Measurements from ENCODE around the gene CORO1C. TPM values are rescaled to one million over a fixed set of nuclear protein-coding genes. Genes with fewer than 3 reads are reported as not detected.

The CORO1C gene
- total RNA-seq, 2 experiments from 2014 or later, result 38.5 to 41.3 TPM

- DNase-seq, result no peak
- Mint-ChIP-seq H3K4me3 (no peak overlapping the region), H3K27ac (no peak overlapping the region), H3K36me3 (ENCODE audit: low read depth) (no peaks in the 10 kb centered on the region), H3K9me3 (no peaks in the 10 kb centered on the region), H3K27me3 (peaks cover 3% of the 10 kb centered on the region), H3K4me1 (peaks cover 49% of the 10 kb centered on the region)
- POLR2A ChIA-PET, result no interaction called here
- CTCF ChIA-PET, result interaction anchor here (1.1 to 3.0 kb wide), 5 partner anchors 9 to 132 kb away, joined by 3 to 12 read pairs (median 3); no protein-coding TSS in a partner anchor
Measured at GRCh38 chr12:108686780-108687179, 44.5 kb downstream of the CORO1C start.

DNA sequence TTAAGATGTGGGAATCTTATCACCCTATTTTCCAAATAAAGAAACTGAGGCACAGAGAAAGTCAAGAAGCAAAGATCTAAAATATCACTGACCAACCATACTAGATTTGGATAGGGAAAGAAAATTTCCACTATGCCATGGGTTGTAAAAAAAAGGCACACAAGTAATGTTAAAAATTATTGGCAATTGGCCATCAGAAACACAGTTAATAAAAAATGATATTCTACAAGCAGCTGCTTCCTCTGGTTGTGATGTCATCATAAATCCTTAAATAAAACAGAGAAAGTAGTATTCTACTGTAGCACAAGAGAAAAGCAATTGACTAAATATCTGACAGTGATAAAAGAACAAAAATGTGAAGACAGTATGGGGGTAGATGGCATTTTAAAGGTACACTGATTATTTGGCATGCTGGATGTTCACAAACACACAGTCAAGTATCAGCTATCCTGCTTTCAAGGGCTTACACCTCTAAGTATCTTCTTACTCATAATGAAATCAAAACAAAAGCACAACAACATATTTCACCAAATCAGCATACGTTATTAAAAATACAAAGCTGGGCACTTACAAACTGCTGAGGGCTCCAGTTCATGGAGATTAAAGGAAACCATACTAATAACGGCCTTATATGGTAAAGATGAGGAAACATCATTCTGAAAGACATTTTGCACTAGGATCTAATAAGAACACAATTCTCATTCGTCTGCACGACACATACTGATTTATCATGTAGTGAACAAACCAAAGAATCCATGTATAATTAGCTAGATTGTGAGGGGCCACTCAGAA lies 45.7 kb downstream of the CORO1C start:
- CTCF ChIA-PET, result interaction anchor here (1.0 to 3.0 kb wide), 9 partner anchors 10 to 133 kb away, joined by 3 to 12 read pairs (median 3); no protein-coding TSS in a partner anchor
- POLR2A ChIA-PET, result interaction anchor here (0.9 kb wide), 1 partner anchor 47 kb away, joined by 3 read pairs; no protein-coding TSS in a partner anchor
- DNase-seq, result no peak
- Mint-ChIP-seq H3K4me1 (peaks cover 47% of the 10 kb centered on the region), H3K27me3 (peaks cover 3% of the 10 kb centered on the region), H3K9me3 (no peaks in the 10 kb centered on the region), H3K4me3 (no peak overlapping the region), H3K27ac (no peak overlapping the region), H3K36me3 (ENCODE audit: low read depth) (no peaks in the 10 kb centered on the region)

DNA sequence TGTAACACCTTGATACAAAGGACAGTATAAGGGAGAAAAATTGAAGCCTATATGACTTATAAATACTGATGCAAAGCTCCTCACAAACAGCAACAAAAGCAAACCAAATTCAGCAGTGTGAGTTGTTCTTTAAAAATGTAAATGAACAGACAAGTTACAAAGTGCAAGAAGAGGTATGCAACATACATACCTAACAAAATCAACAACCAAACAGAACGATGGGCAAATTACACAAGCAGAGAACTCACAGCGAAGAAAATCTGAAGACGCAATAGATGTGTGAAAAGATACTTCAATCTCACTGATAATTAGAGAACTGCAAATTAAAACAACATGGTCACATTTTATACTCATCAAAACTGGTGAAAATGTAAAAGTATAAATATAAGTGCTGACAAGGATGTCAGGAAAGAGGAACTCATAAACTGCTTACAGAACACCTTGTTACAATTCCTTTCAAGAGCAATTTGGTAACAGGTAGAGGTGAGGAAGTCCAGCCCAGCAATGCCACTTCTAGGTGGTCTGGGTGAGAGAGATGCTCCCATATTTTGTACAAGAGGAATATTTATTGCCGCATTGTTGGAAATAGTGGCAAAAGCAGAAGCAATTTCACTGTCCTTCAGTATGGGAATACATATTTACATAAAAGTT lies 47.3 kb downstream of the CORO1C start:
- ChIA-PET POLR2A (no interaction called here), CTCF (interaction anchor here (0.6 to 1.0 kb wide), 2 partner anchors 18 to 1472 kb away, joined by 3 to 4 read pairs; no protein-coding TSS in a partner anchor)
- Mint-ChIP-seq H3K27me3 (peaks cover 3% of the 10 kb centered on the region), H3K4me3 (no peak overlapping the region), H3K4me1 (peaks cover 32% of the 10 kb centered on the region), H3K9me3 (no peaks in the 10 kb centered on the region), H3K36me3 (ENCODE audit: low read depth) (peaks cover 2% of the 10 kb centered on the region), H3K27ac (no peak overlapping the region)
- no peak for DNase-seq

DNA sequence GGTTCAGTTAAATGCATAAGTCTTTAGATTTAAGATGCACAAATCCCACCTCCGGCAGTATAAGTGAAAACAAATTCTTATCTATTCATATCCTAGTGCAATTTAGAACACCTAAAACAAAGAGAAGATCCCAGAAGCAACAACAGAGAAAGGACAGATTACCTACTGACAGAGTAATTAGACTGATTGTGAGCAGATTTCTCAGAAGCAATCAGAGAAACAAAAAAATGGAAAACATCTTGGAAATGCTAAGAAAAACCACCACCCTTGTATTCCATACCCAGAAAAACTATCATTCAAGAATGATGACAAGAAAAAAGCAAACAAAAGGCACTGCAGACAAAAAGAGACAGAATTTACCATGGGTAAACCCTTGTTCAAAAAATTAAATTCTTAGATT lies 50.0 kb downstream of the CORO1C start:
- ChIA-PET CTCF (interaction anchor here (1.2 kb wide), 1 partner anchor 16 kb away, joined by 4 read pairs; no protein-coding TSS in a partner anchor), POLR2A (interaction anchor here (0.7 kb wide), 1 partner anchor 10 kb away, joined by 8 read pairs; no protein-coding TSS in a partner anchor)
- H3K27ac Mint-ChIP-seq, result no peak overlapping the region

DNA sequence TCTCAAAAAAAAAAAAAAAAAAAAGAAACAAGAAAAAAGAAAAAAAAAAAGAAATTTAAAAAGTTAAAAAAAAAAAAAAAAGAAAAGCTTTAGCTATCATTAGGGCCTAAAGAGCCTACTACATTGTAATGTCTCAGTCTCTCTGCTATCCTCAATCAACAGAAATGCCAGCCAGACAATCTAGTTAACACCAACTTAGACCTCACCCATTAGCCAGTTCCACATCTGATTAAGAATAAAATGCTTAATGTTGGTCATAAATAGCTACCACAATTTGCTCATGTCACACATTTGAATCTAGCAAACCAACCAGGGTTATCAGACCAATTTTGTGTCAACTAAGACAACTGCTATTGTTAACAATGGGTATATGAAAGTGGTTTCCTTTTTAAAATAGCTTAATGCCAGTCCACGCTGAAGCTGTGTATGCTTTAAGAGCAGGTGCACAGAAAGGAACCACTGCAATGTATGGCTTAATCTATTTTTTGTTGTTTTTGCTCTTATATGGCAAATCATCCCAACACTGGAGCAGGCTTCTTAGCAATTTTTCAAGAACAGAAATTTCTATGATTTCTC lies 52.1 kb downstream of the CORO1C start:
- H3K27ac Mint-ChIP-seq, result no peak overlapping the region
- peaks cover 14% of the 10 kb centered on the region for H3K36me3 Mint-ChIP-seq (ENCODE audit: low read depth)
- no peaks in the 10 kb centered on the region for H3K27me3 Mint-ChIP-seq
- no peak for DNase-seq
- ChIA-PET POLR2A (no interaction called here), CTCF (interaction anchor here (0.6 to 1.2 kb wide), 3 partner anchors 14 to 45 kb away, joined by 3 to 4 read pairs (median 4); partner anchors contain the start of gene SELPLG)
- H3K4me3 Mint-ChIP-seq, result no peak overlapping the region
- peaks cover 19% of the 10 kb centered on the region for H3K4me1 Mint-ChIP-seq
- H3K9me3 Mint-ChIP-seq, result no peaks in the 10 kb centered on the region

More for the DNA sequence above, 50.0 kb downstream of the CORO1C start:
- Mint-ChIP-seq H3K27me3 (peaks cover 3% of the 10 kb centered on the region), H3K4me1 (peaks cover 28% of the 10 kb centered on the region), H3K36me3 (ENCODE audit: low read depth) (peaks cover 12% of the 10 kb centered on the region), H3K4me3 (no peak overlapping the region), H3K9me3 (no peaks in the 10 kb centered on the region)
- no peak for DNase-seq

GRCh38 chr12:108678104-108678730 lies 53.1 kb downstream of the CORO1C start:
- Mint-ChIP-seq H3K4me1 (peaks cover 19% of the 10 kb centered on the region), H3K27me3 (no peaks in the 10 kb centered on the region), H3K36me3 (ENCODE audit: low read depth) (peaks cover 14% of the 10 kb centered on the region), H3K9me3 (no peaks in the 10 kb centered on the region), H3K27ac (no peak overlapping the region), H3K4me3 (no peak overlapping the region)
- no peak for DNase-seq
- ChIA-PET POLR2A (no interaction called here), CTCF (interaction anchor here (1.2 kb wide), 1 partner anchor 44 kb away, joined by 4 read pairs; the partner anchor contains the start of gene SELPLG)

GRCh38 chr12:108677381-108677780 lies 53.9 kb downstream of the CORO1C start:
- ChIA-PET CTCF (interaction anchor here (0.7 kb wide), 1 partner anchor 100 kb away, joined by 4 read pairs; no protein-coding TSS in a partner anchor), POLR2A (no interaction called here)
- Mint-ChIP-seq H3K27ac (no peak overlapping the region), H3K9me3 (no peaks in the 10 kb centered on the region), H3K36me3 (ENCODE audit: low read depth) (peaks cover 14% of the 10 kb centered on the region), H3K4me3 (no peak overlapping the region), H3K4me1 (peaks cover 19% of the 10 kb centered on the region), H3K27me3 (no peaks in the 10 kb centered on the region)
- DNase-seq, result no peak

DNA sequence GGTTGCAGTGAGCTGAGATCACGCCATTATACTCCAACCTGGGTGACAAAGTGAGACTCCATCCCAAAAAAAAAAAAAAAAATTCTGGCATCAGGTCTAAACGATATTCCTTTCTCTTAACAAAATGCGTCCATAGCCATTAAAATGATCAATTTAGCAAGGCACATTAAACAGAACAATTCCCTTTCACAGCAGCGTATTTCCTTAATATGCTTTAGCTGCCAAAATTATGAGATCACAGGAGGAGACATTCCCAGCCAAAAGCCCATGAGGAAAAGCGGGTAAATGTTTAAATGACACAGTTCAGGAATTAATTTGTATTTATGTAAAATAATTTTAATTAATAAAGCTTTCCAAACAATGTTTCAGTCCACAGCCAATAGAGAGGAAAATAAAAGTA lies 54.6 kb downstream of the CORO1C start:
- ChIA-PET POLR2A (no interaction called here), CTCF (no interaction called here)
- no peak for DNase-seq
- H3K27ac Mint-ChIP-seq, result no peak overlapping the region
- peaks cover 14% of the 10 kb centered on the region for H3K36me3 Mint-ChIP-seq (ENCODE audit: low read depth)
- H3K4me3 Mint-ChIP-seq, result no peak overlapping the region
- no peaks in the 10 kb centered on the region for H3K9me3 Mint-ChIP-seq
- no peaks in the 10 kb centered on the region for H3K27me3 Mint-ChIP-seq
- H3K4me1 Mint-ChIP-seq, result peaks cover 18% of the 10 kb centered on the region

DNA sequence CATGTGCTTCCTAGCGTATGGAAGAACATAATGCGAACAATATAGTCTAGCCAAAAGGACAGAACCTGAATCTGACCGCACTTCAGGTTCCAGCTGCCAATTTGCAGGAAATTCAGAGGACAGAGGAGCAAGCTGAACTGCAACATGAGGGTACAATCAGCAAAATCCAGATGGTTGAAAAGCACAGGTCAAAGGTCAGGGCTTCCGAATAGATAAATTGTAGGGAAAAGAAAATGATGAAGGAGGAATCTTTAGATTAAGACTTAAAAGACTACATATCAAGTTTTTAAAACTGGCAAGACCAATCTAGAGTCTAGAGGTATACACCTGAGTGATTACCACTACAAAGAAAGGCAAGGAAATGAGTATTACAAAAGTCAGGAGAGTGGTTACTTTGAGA lies 55.5 kb downstream of the CORO1C start:
- POLR2A ChIA-PET, result no interaction called here
- Mint-ChIP-seq H3K36me3 (ENCODE audit: low read depth) (peaks cover 14% of the 10 kb centered on the region), H3K27ac (no peak overlapping the region), H3K27me3 (no peaks in the 10 kb centered on the region), H3K4me3 (no peak overlapping the region), H3K9me3 (no peaks in the 10 kb centered on the region), H3K4me1 (peaks cover 10% of the 10 kb centered on the region)
- CTCF ChIA-PET, result no interaction called here
- no peak for DNase-seq

DNA sequence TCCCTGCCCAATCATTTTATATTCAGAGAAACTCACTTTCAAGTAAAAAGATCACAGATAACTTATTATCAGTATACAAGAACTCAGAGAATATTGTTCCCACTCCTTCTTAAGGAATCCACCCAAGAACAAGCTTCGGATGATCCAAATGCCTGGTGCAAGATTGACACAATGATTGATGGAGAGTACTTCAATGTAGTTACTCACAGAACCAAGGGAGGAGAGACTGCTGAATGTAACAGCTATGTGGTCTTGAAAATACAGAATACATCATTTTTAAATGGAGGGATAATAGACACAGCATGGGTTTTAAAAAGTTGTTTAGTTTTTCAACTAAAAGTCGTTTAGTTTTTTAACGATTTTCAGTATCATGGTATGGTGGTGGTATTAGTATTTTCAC lies 59.3 kb downstream of the CORO1C start:
- H3K4me1 Mint-ChIP-seq, result peaks cover 3% of the 10 kb centered on the region
- H3K27me3 Mint-ChIP-seq, result no peaks in the 10 kb centered on the region
- ChIA-PET CTCF (no interaction called here), POLR2A (no interaction called here)
- no peak overlapping the region for H3K27ac Mint-ChIP-seq
- H3K9me3 Mint-ChIP-seq, result no peaks in the 10 kb centered on the region
- no peak for DNase-seq
- H3K36me3 Mint-ChIP-seq (ENCODE audit: low read depth), result peaks cover 5% of the 10 kb centered on the region
- H3K4me3 Mint-ChIP-seq, result no peak overlapping the region

DNA sequence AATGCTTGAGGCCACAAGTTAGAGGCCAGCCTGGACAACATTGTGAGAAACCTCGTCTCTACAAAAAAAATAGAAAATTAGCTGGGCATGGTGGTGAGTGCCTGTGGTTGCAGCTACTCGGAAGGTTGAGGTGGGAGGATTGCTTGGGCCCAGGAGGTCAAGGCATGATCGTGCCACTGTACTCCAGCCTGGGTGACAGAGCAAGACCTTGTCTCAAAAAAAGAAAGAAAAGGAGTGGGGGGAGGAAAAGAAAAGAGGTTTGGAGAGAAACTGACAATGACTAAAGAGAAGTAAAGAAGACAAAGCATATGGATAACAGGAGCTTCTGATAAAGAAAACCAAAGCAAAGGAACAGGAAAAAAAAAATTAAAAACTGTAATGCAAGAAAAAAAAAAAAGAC lies 60.2 kb downstream of the CORO1C start:
- no peak overlapping the region for H3K4me3 Mint-ChIP-seq
- no peak overlapping the region for H3K27ac Mint-ChIP-seq
- no peaks in the 10 kb centered on the region for H3K9me3 Mint-ChIP-seq
- no peak for DNase-seq
- H3K27me3 Mint-ChIP-seq, result no peaks in the 10 kb centered on the region
- CTCF ChIA-PET, result interaction anchor here (0.6 kb wide), 1 partner anchor 26 kb away, joined by 3 read pairs; no protein-coding TSS in a partner anchor
- POLR2A ChIA-PET, result no interaction called here
- H3K4me1 Mint-ChIP-seq, result peaks cover 3% of the 10 kb centered on the region
- H3K36me3 Mint-ChIP-seq (ENCODE audit: low read depth), result peaks cover 1% of the 10 kb centered on the region

DNA sequence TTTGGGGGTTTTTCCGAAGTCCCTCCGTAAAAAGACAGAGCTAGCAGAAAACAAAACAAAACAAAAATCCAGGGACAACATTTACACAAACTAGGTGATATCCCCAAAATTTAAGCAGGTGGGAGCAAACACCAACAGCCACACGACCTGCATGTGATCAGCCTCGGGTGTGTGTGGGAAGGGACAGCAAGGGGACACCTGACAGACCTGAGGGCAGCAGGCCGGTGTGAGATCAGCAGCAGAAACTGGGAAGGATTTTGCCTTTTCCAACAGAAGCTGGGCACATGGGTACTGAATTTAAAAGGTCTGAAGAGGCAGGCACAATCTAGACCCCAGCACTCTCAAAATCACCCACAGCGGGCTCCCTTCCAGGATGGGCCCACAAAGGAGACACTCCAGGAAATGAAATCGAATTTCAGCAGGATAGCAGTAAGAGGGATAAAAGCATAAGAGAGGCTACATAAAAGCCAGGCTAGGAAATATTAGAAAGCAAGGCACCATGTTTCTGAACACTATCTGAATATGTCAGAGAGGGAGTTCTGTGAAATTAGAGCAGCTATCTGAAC lies 61.2 kb downstream of the CORO1C start:
- no peak for DNase-seq
- H3K4me3 Mint-ChIP-seq, result no peak overlapping the region
- CTCF ChIA-PET, result interaction anchor here (0.6 to 1.2 kb wide), 2 partner anchors 133 to 156 kb away, joined by 3 to 5 read pairs; no protein-coding TSS in a partner anchor
- H3K9me3 Mint-ChIP-seq, result no peaks in the 10 kb centered on the region
- H3K27ac Mint-ChIP-seq, result no peak overlapping the region
- H3K36me3 Mint-ChIP-seq (ENCODE audit: low read depth), result no peaks in the 10 kb centered on the region
- peaks cover 5% of the 10 kb centered on the region for H3K4me1 Mint-ChIP-seq
- H3K27me3 Mint-ChIP-seq, result no peaks in the 10 kb centered on the region
- POLR2A ChIA-PET, result no interaction called here

Data from activated CD4-positive, alpha-beta T cell treated with anti-CD3 and anti-CD28 coated beads, Interleukin-2, amount 10 ng/mL, durations not matched to agents 7 days and 5 days (primary cell).